ENCODE data around the gene SLC4A7.
"Not testable (repeated sequence)": the region's sequence is repeated elsewhere in the genome, so short reads cannot be mapped to it uniquely, and the experiment has no call there.

Gene SLC4A7

DNA sequence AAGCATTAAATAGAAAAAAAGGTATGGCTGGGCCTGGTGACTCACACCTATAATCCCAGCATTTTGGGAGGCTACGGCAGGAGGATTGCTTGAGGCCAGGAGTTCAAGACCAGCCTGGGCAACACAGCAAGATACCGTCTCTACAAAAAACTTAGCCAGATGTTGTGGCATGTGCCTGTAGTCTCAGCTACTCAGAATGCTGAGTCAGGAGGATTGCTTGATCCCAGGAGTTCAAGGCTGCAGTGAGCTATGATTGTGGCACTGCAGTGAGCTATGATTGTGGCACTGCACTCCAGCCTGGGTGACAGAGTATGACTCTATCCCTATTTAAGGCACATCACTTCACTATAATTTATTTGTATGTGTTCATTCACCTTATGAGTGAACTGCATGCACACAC, 54.3 kb downstream of the SLC4A7 start:
- no peak for DNase-seq (ENCODE audit: low read depth, low spot score)

DNA sequence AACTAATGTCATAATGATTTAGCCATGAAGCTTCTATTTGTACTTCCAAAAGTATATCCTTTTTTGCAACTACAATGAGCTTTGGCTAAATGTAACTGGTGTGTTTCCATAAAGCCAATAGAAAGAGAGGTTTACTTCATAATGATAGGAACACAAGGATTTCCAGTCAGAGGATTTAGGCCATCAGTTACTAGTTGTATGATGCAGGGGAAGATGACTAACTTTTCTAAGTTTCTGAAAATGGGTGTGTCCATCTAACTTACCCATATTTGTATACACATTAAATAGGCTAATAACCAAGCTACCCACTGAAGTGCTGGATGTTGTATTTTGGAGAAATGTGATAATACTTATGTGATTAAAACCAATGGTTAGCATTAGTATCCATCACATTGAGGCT, 55.7 kb downstream of the SLC4A7 start:
- no peak for DNase-seq (ENCODE audit: low read depth, low spot score)

DNA sequence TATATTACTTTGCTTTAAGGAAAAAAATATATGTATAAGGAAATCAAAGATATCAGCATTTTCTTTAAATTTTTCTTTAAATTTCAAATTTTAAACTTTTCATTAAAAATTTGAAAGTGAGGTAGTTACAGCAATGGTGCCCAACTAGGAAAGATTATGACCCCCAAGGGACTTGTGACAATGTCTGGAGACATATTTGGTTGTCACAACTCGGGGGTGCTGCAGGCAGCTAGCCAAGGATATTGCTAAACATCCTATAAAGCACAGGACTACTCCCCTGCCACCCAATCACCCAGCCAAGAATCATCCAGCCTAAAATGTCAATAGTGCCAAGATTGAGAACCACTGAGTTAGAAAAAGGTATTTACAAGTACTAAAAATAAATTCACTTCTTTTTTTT, 57.3 kb downstream of the SLC4A7 start:
- no peak for DNase-seq (ENCODE audit: low read depth, low spot score)

DNA sequence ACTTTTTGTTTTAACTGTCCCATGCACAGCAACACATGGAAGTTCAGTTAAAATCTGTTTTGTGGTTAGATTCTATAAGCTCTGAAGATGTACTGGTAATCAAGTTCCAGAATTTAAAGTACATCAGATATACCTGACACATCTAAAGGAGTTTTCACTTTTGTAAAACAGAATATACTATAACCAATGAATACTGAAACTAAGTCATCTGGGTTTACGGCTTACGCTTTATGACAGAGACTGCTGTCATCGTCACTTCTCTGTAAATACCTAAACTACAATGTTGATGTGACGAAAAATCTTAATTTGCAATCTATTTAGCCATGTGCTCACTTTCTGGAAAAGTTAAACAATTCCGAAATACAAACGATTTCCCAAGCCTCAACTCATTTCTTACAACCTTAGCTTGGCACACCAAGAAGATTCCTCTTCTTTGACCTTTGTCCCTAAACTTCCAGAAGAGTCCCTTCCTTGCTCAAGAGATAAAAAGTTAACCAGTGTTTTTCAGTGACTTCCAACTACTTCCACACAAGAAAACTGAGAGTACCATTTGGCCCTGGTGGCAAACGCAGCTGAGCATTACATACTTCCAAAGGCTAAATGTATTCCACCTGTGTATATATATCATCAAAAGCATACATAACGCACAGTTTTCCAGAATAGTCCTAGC, 58.2 kb downstream of the SLC4A7 start:
- no peak for DNase-seq (ENCODE audit: low read depth, low spot score)

DNA sequence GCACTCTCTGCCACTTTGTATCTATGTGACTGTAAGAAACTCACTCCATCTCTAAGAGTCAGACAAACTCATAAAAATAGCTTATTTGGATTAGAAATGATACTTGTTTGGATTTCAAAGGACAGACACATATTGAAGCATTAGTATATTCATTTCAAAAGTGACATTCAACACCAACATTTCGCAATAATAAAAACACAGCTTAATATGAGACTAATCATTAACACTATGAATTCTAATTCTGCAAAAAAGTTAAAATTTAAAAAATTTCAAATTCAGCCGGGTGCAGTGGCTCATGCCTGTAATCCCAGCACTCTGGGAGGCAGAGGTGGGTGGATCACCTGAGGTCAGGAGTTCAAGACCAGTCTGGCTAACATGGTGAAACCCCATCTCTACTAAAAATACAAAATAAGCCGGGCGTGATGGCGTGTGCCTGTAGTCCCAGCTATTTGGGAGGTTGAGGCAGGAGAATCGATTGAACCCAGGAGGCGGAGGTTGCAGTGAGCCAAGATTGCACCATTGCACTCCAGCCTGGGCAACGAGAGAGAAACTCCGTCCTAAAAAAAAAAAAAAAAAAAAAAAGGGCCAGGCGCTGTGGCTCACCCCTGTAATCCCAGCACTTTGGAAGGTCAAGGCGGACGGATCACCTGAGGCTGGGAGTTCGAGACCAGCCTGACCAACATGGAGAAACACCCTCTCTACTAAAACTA, 59.2 kb downstream of the SLC4A7 start:
- not testable (repeated sequence) for DNase-seq (ENCODE audit: low read depth, low spot score)

DNA sequence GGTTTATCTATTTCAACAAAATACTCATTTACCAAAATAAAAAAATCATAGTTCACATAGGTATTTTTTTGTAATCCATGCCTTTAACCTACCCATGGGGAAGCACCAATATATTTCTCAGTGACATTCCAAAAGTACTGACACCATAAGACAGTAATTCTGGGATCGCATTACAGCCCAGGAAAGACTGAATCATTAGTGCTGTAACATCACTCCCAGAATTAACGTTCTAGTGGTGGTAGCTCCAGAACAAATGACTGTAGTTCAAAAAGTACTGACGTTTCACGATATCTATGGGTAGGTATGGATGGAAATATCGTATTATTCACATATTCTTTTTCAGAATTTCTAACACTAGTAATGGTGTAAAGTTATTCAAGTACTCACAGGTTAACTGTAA, 60.7 kb downstream of the SLC4A7 start:
- peak; percentile 55 for DNase-seq (ENCODE audit: low read depth, low spot score)

DNA sequence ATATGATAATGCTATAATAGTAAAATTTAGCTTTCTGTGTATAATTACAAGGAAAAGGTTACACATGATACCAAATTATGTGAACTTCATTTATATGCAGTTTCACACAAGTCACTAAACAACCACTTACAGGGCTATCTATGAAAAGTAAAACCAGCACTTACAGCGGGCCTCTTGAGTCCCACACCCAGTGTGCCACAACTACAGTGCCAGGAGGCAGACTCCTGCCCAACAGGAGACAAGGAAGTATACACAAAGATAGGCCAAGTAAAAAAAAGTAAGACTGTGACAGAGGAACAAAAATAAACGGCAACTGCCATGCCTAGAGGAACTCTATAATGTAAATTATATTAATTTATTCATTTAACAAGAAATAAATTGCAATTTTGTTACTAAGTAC, 61.6 kb downstream of the SLC4A7 start:
- no peak for DNase-seq (ENCODE audit: low read depth, low spot score)

DNA sequence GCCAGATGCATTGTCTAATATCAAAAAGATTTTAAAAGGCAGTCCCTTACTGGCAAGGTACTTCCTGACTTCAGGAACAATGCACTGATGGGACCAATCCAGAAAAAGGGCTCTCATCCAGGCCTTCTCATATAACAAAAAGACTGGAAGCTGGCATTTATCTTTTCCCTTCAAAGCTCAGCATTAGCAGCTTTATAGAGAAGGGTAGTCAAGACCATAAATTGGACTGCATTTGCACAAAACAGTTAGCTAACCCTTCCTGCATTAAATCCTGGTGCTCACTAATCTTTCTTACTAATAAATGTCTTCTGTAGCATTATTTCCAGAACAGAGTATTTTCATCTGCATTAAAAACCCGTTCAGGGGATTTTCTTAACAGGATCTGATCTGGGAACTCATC, 69.0 kb downstream of the SLC4A7 start:
- no peak for DNase-seq (ENCODE audit: low read depth, low spot score)

DNA sequence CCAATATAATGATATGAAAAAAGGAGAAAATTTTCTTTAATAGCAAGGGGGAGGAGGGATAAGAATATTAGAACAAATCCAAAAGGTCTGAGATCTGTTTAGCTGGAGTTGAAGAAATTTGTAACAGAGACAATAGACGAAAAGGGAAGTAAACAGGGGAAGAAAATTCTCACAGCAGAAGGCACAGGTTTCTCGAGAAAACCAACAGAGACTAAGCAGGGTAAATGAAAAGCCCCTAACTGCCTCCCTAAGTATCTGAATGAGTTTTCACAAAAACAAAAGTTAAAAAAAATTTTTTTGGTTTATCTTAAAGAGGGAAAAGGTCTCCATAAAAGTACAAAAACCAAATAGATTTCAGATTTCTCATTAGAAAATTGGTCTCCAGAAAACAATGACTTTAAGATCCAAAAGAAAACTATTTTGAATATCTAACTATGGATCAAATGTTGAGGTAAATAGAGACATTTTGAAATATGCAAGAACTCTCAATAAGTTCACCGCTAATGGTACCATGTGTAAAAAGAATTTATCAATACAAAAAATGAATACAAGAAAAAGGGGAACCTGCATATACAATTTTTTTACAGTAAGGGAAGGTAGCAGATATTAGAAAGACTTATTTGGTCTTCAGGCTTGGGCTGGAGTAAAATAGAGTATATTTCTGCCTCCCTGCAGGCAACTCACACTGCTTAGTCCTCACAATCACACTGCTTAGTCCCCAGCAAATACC, 91.1 kb downstream of the SLC4A7 start:
- no peak for DNase-seq (ENCODE audit: low read depth, low spot score)

DNA sequence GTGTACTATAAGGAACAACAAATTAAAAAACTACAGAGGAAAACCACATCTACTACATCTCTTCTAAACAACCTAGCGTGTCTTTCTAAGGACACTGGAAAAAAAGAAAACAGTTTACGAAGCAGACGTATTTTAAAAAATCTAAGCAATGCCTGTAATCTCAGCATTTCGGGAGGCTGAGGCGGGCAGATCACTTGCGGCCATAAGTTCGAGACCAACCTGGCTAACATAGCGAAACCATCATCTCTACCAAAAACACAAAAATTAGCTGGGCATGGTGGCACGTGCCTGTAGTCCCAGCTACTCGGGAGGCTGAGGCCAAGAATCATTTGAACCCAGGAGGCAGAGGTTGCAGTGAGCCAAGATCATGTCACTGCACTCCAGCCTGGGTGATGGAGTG, 91.8 kb downstream of the SLC4A7 start:
- not testable (repeated sequence) for DNase-seq (ENCODE audit: low read depth, low spot score)

DNA sequence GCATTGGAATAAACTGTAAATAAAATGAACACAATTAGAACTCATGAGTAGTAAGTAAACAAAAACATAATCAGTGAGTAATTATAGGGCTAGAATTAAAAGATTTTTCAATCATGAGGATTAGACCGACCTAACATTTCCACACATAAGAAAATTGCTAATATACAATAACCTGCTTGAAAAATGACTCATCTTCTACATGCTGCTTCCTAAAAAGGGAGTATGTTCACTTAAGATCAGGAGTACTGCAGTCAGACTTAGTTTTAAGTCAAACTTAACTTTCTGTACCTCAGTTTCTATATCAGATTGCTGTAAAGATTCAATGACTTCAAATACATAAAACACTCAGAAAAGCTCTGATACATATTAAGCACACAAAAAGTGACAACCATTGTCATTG, 92.4 kb downstream of the SLC4A7 start:
- no peak for DNase-seq (ENCODE audit: low read depth, low spot score)

DNA sequence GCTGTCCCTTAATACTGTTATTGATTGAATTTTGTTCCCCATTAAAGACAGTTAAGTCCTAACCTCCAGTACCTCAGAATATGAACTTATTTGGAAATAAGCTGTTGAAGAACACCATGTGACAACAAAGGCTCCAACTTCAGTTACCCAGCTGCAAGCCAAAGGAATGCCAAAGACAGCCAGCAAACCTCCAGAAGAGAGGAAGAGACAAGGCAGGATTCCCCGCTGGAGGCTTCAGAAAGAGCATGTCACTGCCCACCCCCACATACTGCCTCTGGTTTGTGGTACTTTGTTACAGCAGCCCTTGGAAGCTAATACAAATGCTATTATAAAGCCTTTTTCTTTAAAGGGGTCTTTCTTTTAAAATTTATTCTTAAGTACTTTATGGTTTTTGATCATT, 96.6 kb downstream of the SLC4A7 start:
- peak; percentile 31 for DNase-seq (ENCODE audit: low read depth, low spot score)

DNA sequence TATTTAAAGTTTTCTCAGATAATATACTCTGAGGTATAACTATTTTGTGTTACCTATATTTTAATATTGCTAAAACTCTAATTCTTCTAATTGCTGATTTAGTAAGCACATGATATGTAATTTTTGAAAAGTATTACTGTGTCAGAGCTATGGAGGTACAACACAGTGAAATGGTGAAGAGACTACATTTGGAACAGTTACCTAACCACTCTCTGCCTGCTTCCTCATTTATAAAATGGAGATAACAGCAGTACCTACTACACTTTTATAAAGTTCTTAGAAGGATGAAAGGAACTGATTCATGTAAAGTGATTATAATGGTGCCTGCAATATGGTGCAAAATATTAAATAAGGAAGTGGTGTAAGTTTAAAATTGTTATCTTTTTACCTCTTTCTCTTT, 98.7 kb downstream of the SLC4A7 start:
- no peak for DNase-seq (ENCODE audit: low read depth, low spot score)

DNA sequence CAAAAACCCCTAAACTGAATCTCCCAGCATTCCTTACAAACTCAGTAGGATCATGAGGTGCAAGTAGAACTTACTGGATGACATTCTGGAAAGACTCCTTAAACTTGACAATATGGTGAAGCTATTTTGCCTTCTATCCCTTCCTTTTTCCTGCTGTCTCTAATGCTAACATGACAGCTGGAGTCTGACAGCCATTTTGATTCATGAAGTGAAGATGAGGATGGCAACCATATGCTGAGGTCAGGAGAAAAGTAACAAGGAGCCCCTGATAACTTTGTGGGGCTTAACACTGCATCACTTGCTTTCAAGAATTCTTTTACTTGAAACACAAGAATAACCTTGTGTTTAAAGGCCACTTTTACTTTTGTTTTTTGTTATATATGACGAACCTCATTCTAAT, 100.0 kb downstream of the SLC4A7 start:
- DNase-seq (ENCODE audit: low read depth, low spot score), result no peak

DNA sequence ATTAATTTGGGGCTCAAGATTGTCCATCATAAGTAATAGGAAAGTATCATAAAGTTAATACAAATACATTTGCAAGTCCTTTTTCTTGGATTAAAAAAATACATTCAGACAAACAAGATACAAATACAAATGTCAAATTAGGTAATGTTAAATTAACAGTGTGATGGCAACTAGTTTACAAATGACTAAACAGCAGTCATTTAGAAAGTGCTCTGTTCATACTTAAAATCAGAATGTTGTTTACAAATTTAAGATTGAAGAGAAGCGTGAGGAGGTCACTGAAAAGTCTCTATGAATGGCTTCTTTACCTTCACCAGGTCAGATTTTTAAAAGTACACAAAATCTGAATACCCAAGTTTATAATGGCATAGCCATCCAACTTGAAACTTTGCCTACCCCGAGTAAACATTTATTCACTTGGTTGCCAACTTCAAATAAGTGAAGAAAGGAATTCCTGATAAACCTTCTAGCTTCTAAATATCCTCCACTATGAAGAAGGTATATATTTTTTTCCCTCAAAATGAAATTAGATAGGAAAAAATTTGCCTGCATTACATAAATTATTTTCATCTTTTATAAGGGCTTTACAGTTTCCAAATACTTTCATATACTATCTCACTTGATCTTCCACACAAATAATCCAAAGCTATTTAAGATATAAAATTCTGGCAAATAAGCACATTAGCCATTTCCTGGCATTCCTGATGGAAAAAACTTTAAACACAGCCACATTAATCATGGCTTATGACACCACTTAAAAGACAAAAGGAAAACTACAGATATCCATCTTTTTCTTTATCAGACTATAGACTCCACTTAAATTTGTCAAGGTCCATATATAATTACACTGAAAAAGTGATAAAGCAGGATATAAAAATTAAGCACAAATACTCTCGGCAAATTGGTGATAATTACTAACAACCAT, 103.5 kb downstream of the SLC4A7 start:
- DNase-seq (ENCODE audit: low read depth, low spot score), result no peak

DNA sequence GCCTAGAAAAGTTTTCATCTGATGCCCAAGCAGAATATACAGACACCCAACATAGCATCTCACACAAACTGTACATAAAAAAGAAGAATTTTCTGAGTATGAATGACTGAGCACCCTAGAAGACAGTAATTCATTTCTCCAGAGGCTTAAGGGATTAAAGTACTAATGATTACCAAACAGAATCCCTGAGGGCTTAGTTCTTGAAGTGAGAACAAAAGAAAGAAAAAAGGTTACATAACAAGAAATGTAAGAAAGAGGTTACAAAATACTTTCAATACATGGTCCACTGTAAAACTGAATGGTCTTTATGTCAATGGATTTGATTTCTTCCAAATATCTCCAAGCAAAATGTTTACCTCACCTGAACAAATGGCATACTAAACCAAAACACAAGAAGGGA, 105.9 kb downstream of the SLC4A7 start:
- DNase-seq (ENCODE audit: low read depth, low spot score), result no peak

DNA sequence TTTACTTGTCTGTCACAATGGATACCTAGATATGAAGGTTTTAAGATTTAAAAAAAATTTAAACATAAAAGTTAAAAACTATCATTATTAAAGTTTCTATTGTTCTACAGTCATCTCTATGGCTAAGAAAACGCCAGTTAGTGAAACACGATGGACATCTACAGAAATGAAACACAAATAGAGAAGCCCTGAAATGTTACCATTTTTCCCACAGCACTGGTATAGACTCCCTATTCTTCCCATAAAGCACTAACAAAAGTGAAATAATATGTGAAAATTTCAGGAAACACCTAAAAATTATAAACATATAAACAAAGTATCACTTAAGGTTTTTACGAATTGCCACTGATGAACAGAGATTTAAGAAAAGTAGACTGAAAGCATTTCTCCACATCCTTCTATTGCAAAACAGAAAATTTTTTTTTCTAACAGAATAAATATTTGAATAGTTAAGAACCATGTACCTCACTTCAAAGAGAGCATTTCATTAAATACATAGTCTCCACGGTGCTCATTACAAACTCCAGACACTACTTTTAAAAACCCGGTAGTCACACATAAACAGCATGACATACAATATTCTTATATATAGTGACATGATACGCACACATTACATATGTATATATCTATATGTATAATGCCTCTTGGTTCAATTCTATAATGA, 107.9 kb downstream of the SLC4A7 start:
- no peak for DNase-seq (ENCODE audit: low read depth, low spot score)

DNA sequence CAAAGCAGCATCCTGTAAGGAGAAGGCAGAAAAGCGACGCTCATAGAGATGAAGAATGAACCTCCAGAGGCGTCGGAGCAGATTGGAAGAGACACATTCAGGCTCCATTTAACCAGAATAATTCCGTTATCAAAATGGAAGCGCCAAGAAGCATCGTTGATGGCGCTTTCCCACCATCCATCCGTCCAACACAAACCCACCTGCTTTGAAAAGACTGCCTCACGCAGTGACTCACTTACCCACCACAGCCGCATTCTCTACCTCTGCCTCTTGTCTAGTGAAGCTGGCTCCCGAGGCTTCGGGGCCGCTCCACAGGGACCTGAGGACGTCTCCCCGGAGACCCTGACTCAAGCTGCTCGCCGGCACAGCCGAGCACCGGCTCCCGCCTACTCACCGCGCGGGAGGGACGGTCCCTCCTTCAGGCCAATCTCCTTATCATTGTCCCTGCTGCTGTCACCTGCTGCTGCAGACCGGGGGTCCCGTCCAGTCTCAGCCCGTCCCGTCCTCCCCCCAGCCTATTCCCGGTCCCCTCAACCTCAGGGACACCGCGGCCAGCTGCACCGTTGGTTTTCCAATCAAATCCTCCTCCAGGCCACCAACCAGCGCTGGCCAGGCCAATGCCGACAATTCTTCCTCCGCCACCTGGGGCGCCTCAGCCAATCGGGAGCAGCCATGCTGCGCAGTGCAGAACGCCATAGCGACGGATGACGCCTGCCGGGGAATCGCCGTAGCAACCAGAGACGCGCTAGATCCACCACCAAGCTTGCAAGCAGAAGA, 115.2 kb downstream of the SLC4A7 start, which contains the start of gene NEK10:
Gene NEK10, minus strand, starts transcription at position 553 of the 777 bp plus-strand sequence. CDS start 16,501 bp downstream, outside the sequence.
- DNase-seq (ENCODE audit: low read depth, low spot score), result peak; percentile 96

DNA sequence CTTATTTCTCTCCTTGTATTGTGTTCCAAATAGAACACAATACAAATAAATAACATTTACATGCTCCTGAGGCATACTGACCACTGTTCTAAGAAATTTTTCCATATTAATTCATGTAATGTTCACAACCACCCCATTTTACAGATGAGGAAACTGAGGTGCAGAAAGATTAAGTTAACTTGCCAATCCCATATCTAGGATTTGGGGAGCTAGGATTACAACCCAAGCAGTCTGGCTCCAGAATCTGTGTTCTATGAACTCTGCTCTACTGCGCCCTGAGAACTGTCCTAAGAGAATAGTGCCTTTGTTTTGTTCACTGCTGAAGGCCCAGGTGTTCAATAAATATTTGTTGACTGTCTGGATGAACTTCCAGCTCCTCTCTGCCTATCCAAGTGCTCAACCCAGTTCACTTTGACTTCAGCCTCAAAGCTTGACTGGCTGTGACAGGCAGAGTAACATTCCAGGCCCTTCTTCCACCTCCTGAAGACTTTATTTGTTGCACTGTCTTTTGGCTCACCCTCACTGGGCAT, 118.1 kb downstream of the SLC4A7 start:
- DNase-seq (ENCODE audit: low read depth, low spot score), result no peak

Data from astrocyte of the hippocampus (primary cell).